GM12878 (cell line): ENCODE measurements around the gene NCOA6. TPM values are rescaled to one million over a fixed set of nuclear protein-coding genes. Genes with fewer than 3 reads are reported as not detected.

Source experiments
- ATAC-seq: fragments of 200-7000 bp; cut with Tn5 transposase; 3 replicates; pipeline ENCODE4 v1.9.1; 2020; ENCODE audit warnings: mild to moderate bottlenecking, moderate library complexity
- BruUV-seq: library from RNA; stranded (reverse); fragments of 400-500 nt; replicated peaks from 2 replicates; lab custom pipeline; 2021; lab: Mats Ljungman, UMichigan
- CTCF ChIA-PET: fragments of 300-600 bp; sonication (Branson Sonifier 250); formaldehyde crosslinking; extraction: SDS; loops from one replicate; lab custom pipeline; 2021; ENCODE audit warnings: inconsistent platforms; lab: Yijun Ruan, JAX
- POLR2A ChIA-PET: fragments of 350-600 bp; formaldehyde crosslinking; extraction: SDS; loops from one replicate; lab custom pipeline; 2021; ENCODE audit warnings: inconsistent platforms; lab: Charles Lee
- RAD21 ChIA-PET: fragments of 300-600 bp; sonication (Branson Sonifier 250); formaldehyde crosslinking; loops from one replicate; lab custom pipeline; 2023; ENCODE audit warnings: antibody characterized with exemption; ENCODE audit not compliant: unreplicated experiment; lab: Charles Lee
- SMC1A ChIA-PET: fragments of 300-600 bp; sonication (Branson Sonifier 250); formaldehyde crosslinking; loops from one replicate; lab custom pipeline; 2023; ENCODE audit not compliant: unreplicated experiment, uncharacterized antibody; lab: Charles Lee
- DNase-seq: peaks from one replicate; pipeline ENCODE4 v3.0.0-alpha.2; 2011; ENCODE audit warnings: low read depth, low spot score
- FAIRE-seq: peaks from 3 replicates; lab custom pipeline; 2011; peaks lifted over from hg19 to GRCh38; lab: Jason Lieb, UNC
- H2AFZ ChIP-seq: 2 replicates; pipeline ENCODE4 v1.6.0; 2011; ENCODE audit warnings: low read depth, low read length, control low read depth; ENCODE audit not compliant: control insufficient read depth
- H3K27ac ChIP-seq: 2 replicates; pipeline ENCODE4 v1.5.1; 2011; ENCODE audit warnings: control low read depth; ENCODE audit not compliant: control insufficient read depth, insufficient read depth
- H3K27me3 ChIP-seq, 2 experiments: replicated peaks in 1 of 2; 2 replicates each; pipeline versions ENCODE4 v1.6.0 to v1.6.1; 2011; ENCODE audit warnings: low read length in 1 of 2; ENCODE audit not compliant: control insufficient read depth in 2 of 2, insufficient read depth in 2 of 2
- H3K36me3 ChIP-seq, 2 experiments: 2 replicates each; pipeline ENCODE4 v1.5.1; 2011; ENCODE audit warnings: low read length in 1 of 2; ENCODE audit not compliant: control insufficient read depth in 2 of 2, insufficient read depth in 2 of 2
- H3K4me1 ChIP-seq: 2 replicates; pipeline ENCODE4 v1.6.1; 2011; ENCODE audit warnings: mild to moderate bottlenecking, low read length, moderate library complexity, mixed read lengths; ENCODE audit not compliant: control insufficient read depth, insufficient read depth
- H3K4me2 ChIP-seq: 2 replicates; pipeline ENCODE4 v1.6.0; 2011; ENCODE audit warnings: control low read depth; ENCODE audit not compliant: control insufficient read depth, insufficient read depth
- H3K4me3 ChIP-seq: fragments of 200-600 bp; sonication (generic); 2 replicates; pipeline ENCODE4 v1.5.1; 2016
- H3K79me2 ChIP-seq: 2 replicates; pipeline ENCODE4 v1.6.0; 2011; ENCODE audit warnings: low read length; ENCODE audit not compliant: control insufficient read depth, insufficient read depth
- H3K9ac ChIP-seq: 2 replicates; pipeline ENCODE4 v1.8.0; 2011; ENCODE audit warnings: low read length, control low read depth, mixed read lengths; ENCODE audit not compliant: control insufficient read depth, insufficient read depth
- H3K9me3 ChIP-seq: replicated peaks from 3 replicates; pipeline ENCODE4 v1.5.1; 2011; ENCODE audit warnings: mild to moderate bottlenecking, low read length; ENCODE audit not compliant: control insufficient read depth, insufficient read depth
- H4K20me1 ChIP-seq: 2 replicates; pipeline ENCODE4 v1.6.0; 2011; ENCODE audit not compliant: control insufficient read depth, insufficient read depth
- CBX5 ChIP-seq: sonication (generic); IDR thresholded peaks from 2 replicates; pipeline ENCODE4 v1.6.1; 2016; ENCODE audit warnings: low read depth, moderate library complexity, mild to moderate bottlenecking, inconsistent platforms
- CEBPB ChIP-seq, 2 experiments: fragments of 150-350 bp in 1 of 2; IDR thresholded peaks; 2 replicates each; pipeline ENCODE4 v1.6.1; 2012 to 2014; ENCODE audit warnings: low read depth in 2 of 2, low read length in 2 of 2, borderline replicate concordance in 1 of 2, inconsistent platforms in 1 of 2
- EGR1 ChIP-seq, 2 experiments: IDR thresholded peaks; 1 replicate in 1 of 2; 2 replicates in 1 of 2; pipeline ENCODE4 v1.6.1; 2011 to 2012; ENCODE audit warnings: low read depth in 2 of 2, low read length in 2 of 2, borderline replicate concordance in 1 of 2, mild to moderate bottlenecking in 1 of 2, moderate library complexity in 1 of 2
- FOS ChIP-seq: IDR thresholded peaks from 3 replicates; pipeline ENCODE4 v1.6.1; 2011; ENCODE audit warnings: borderline replicate concordance; ENCODE audit not compliant: insufficient read length; ENCODE audit errors: extremely low read depth
- KLF5 ChIP-seq: fragments of 450-650 bp; IDR thresholded peaks from 2 replicates; pipeline ENCODE4 v1.6.1; 2014; ENCODE audit warnings: mild to moderate bottlenecking; ENCODE audit not compliant: partially characterized antibody
- NR2C1 ChIP-seq: fragments of 450-650 bp; IDR thresholded peaks from 2 replicates; pipeline ENCODE4 v1.6.1; 2017; ENCODE audit warnings: antibody characterized with exemption, mild to moderate bottlenecking, moderate library complexity
- POU2F2 ChIP-seq: IDR thresholded peaks from 3 replicates; pipeline ENCODE4 v1.6.1; 2011; ENCODE audit warnings: low read depth, mild to moderate bottlenecking, low read length, borderline replicate concordance
- STAT3 ChIP-seq: IDR thresholded peaks from 2 replicates; pipeline ENCODE4 v1.6.1; 2011; ENCODE audit warnings: low read depth, low read length, improper control_type of control experiment
- SUZ12 ChIP-seq: fragments of 200-600 bp; sonication (generic); IDR thresholded peaks from one replicate; pipeline ENCODE4 v1.6.1; 2018; ENCODE audit warnings: antibody characterized with exemption, mild to moderate bottlenecking; ENCODE audit not compliant: unreplicated experiment
- TAF1 ChIP-seq: IDR thresholded peaks from 2 replicates; pipeline ENCODE4 v1.6.1; 2011; ENCODE audit warnings: mild to moderate bottlenecking, low read depth, low read length, borderline replicate concordance
- YY1 ChIP-seq: IDR thresholded peaks from 2 replicates; pipeline ENCODE4 v1.6.1; 2011; ENCODE audit warnings: low read depth, mild to moderate bottlenecking, low read length
- WGBS: methylation state at CpG from one replicate; pipeline ENCODE4 v1.1.6; 2016; ENCODE audit warnings: low lambda C conversion rate; ENCODE audit not compliant: insufficient replicate concordance, insufficient coverage; ENCODE audit errors: missing lambda C conversion rate; 5-methylcytosine and 5-hydroxymethylcytosine counted together
- in situ Hi-C: fragments of 300-500 bp; cut with MboI; formaldehyde crosslinking; loops from 9 replicates; pipeline ENCODE4 v1.14.3; 2018; ENCODE audit warnings: mixed read lengths
- intact Hi-C: fragments of 100-400 bp; cut with micrococcal nuclease; formaldehyde crosslinking; loops from one replicate; pipeline ENCODE4 v1.14.2; 2022; ENCODE audit not compliant: unreplicated experiment
- polyA plus RNA-seq, 11 experiments: library from polyadenylated mRNA; depleted of rRNA in 4 of 11; unstranded in 6 of 11; stranded (reverse) in 5 of 11; fragments of >200 nt; fragmentation: Nextera tagmentation in 4 of 11; fragmentation: Illumina TruSeq in 1 of 11; extraction: Ambion mirVana in 4 of 11; extraction: Trizol in 1 of 11; gene quantifications; 1 replicate in 1 of 11; 2 replicates in 10 of 11; pipeline versions ENCODE4 v1.2.1 to v1.2.3, GENCODE V29; 2011 to 2016; ENCODE audit warnings: inconsistent platforms in 2 of 11, missing spikeins in 2 of 11, low read depth in 1 of 11
- total RNA-seq, 4 experiments: library from RNA; depleted of rRNA in 3 of 4; stranded (reverse); fragments of >200 nt in 3 of 4; fragmentation: Illumina TruSeq in 1 of 4; extraction: Trizol in 1 of 4; gene quantifications; 2 replicates each; pipeline versions ENCODE4 v1.2.1 to v1.2.3, GENCODE V29; 2013 to 2021
- TF ChIP-seq, protein P1 (sequence below): fragments of 450-650 bp; IDR thresholded peaks from 2 replicates; pipeline ENCODE4 v1.6.1; 2016; ENCODE audit warnings: mild to moderate bottlenecking
- TF ChIP-seq, protein P2 (sequence below): fragments of 150-350 bp; IDR thresholded peaks from 2 replicates; pipeline ENCODE4 v1.6.1; 2014; ENCODE audit warnings: mild to moderate bottlenecking, low read depth, low read length
- TF ChIP-seq, protein P3 (sequence below): fragments of 450-650 bp; IDR thresholded peaks from 2 replicates; pipeline ENCODE4 v1.6.1; 2018; ENCODE audit warnings: mild to moderate bottlenecking, low read depth, moderate library complexity; ENCODE audit not compliant: partially characterized antibody

Gene NCOA6
- total and polyA plus RNA-seq, 10 of the 15 experiments (the other 5 are each of a cell fraction or from before 2014, with no cell fraction given), result 6.1 to 20.6 (median 12.6) TPM

DNA sequence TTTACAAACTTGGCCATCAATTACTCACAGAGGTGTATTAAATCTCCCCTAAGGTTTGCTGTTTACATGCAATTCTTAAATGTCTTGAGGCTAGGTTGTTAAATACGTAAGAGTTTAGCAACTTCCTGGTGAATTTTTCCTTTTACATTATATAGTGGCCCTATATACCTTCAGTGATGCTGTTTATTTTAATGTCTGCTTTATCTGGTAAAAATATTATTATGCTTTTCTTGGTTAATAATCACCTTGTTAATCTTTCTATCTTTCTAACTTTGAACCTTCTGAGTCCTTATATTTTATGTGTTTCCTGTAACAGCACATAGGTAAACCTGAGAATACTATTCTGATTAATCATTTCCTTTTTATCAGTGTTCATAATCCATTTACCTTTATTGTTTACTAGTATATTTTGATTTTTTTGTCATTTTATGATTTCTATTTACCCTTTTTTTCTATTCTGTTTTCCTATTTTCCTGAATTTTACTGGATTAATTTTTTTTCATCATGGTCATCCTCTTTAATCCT, 63.4 kb downstream of the NCOA6 start:
- no peak overlapping the region for H3K9ac ChIP-seq
- 0% methylated on average over 1 of the region's 1 CpG for WGBS
- ChIA-PET POLR2A (interaction anchor here (0.7 kb wide), 1 partner anchor 14 kb away, joined by 3 read pairs; no protein-coding TSS in a partner anchor), CTCF (interaction anchor here (0.7 to 9.1 kb wide), 4 partner anchors 8 to 449 kb away, joined by 3 to 93 read pairs (median 5); no protein-coding TSS in a partner anchor), SMC1A (interaction anchor here (1.2 to 1.8 kb wide), 4 partner anchors 14 to 51 kb away, joined by 3 to 5 read pairs (median 4); no protein-coding TSS in a partner anchor), RAD21 (no interaction called here)
- H3K4me3 ChIP-seq, result no peak overlapping the region
- BruUV-seq, result no TSS peak
- H3K9me3 ChIP-seq, result no peaks in the 10 kb centered on the region
- no peaks in the 10 kb centered on the region for H3K4me1 ChIP-seq
- H2AFZ ChIP-seq, result no peak overlapping the region
- no peak for ATAC-seq
- DNase-seq, result no peak
- no peak overlapping the region for H3K4me2 ChIP-seq
- no peak overlapping the region for H3K27ac ChIP-seq
- FAIRE-seq, result no peak
- TF ChIP-seq POU2F2, result no peak
- TF ChIP-seq FOS, result no peak
- TF ChIP-seq, protein P1, sequence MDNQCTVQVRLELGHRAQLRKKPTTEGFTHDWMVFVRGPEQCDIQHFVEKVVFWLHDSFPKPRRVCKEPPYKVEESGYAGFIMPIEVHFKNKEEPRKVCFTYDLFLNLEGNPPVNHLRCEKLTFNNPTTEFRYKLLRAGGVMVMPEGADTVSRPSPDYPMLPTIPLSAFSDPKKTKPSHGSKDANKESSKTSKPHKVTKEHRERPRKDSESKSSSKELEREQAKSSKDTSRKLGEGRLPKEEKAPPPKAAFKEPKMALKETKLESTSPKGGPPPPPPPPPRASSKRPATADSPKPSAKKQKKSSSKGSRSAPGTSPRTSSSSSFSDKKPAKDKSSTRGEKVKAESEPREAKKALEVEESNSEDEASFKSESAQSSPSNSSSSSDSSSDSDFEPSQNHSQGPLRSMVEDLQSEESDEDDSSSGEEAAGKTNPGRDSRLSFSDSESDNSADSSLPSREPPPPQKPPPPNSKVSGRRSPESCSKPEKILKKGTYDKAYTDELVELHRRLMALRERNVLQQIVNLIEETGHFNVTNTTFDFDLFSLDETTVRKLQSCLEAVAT, result no peak
- TF ChIP-seq KLF5, result no peak
- no peak for TF ChIP-seq EGR1 (IDR thresholded peaks at IDR 0.05; ENCODE audit: borderline replicate concordance in 1 of 2, low read depth in 2 of 2, low read length in 2 of 2)
- no peak for TF ChIP-seq CBX5
- TF ChIP-seq, protein P2, sequence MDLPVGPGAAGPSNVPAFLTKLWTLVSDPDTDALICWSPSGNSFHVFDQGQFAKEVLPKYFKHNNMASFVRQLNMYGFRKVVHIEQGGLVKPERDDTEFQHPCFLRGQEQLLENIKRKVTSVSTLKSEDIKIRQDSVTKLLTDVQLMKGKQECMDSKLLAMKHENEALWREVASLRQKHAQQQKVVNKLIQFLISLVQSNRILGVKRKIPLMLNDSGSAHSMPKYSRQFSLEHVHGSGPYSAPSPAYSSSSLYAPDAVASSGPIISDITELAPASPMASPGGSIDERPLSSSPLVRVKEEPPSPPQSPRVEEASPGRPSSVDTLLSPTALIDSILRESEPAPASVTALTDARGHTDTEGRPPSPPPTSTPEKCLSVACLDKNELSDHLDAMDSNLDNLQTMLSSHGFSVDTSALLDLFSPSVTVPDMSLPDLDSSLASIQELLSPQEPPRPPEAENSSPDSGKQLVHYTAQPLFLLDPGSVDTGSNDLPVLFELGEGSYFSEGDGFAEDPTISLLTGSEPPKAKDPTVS, result no peak
- TF ChIP-seq YY1, result no peak
- no peak for TF ChIP-seq SUZ12
- TF ChIP-seq TAF1, result no peak
- no peak for TF ChIP-seq STAT3
- TF ChIP-seq, protein P3, sequence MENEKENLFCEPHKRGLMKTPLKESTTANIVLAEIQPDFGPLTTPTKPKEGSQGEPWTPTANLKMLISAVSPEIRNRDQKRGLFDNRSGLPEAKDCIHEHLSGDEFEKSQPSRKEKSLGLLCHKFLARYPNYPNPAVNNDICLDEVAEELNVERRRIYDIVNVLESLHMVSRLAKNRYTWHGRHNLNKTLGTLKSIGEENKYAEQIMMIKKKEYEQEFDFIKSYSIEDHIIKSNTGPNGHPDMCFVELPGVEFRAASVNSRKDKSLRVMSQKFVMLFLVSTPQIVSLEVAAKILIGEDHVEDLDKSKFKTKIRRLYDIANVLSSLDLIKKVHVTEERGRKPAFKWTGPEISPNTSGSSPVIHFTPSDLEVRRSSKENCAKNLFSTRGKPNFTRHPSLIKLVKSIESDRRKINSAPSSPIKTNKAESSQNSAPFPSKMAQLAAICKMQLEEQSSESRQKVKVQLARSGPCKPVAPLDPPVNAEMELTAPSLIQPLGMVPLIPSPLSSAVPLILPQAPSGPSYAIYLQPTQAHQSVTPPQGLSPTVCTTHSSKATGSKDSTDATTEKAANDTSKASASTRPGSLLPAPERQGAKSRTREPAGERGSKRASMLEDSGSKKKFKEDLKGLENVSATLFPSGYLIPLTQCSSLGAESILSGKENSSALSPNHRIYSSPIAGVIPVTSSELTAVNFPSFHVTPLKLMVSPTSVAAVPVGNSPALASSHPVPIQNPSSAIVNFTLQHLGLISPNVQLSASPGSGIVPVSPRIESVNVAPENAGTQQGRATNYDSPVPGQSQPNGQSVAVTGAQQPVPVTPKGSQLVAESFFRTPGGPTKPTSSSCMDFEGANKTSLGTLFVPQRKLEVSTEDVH, result no peak
- TF ChIP-seq CEBPB (IDR thresholded peaks at IDR 0.05; ENCODE audit: borderline replicate concordance in 1 of 2, low read depth in 2 of 2, low read length in 2 of 2), result no peak
- TF ChIP-seq NR2C1, result no peak
- intact Hi-C loops, result no loop called here
- H3K27me3 ChIP-seq, result no peaks in the 10 kb centered on the region
- H4K20me1 ChIP-seq, result no peaks in the 10 kb centered on the region
- in situ Hi-C loops, result no loop called here
- no peaks in the 10 kb centered on the region for H3K79me2 ChIP-seq
- peaks cover 6 to 11% of the 10 kb centered on the region in 2 experiments for H3K36me3 ChIP-seq
